Measurements from ENCODE around the gene PCDHB11. TPM values are rescaled to one million over a fixed set of nuclear protein-coding genes. Genes with fewer than 3 reads are reported as not detected.
"Not testable (repeated sequence)": the region's sequence is repeated elsewhere in the genome, so short reads cannot be mapped to it uniquely, and the experiment has no call there.

PCDHB11 gene
- total RNA-seq, 1 donor from 2014 or later, result 0.81 TPM

DNA sequence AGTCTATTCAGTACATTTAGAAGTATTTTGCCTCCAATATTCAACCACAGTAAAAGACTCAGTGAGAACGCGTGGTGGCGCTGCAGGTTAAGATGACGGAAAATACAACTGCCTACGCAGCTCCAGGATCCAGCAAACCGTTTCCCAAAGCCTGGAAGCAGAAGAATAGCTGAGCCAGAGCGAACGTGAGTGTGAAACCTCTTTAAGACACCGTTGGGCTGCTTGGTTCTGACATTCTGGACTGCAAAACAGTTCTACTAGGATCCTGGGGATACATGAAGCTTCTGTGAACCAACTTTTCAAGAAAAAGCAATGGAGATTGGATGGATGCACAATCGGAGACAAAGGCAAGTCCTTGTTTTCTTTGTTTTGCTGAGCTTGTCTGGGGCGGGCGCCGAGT is 17.2 kb upstream of the PCDHB11 start, which contains the start of gene PCDHB16:
PCDHB16 (plus strand) TSS at position 140 of the 400 bp plus-strand sequence; CDS start at position 313, 173 bp downstream.
- intact Hi-C loops (cut with DNase I), result no loop called here
- DNase-seq (ENCODE audit: missing footprints) (no peak), ATAC-seq (no peak)

DNA sequence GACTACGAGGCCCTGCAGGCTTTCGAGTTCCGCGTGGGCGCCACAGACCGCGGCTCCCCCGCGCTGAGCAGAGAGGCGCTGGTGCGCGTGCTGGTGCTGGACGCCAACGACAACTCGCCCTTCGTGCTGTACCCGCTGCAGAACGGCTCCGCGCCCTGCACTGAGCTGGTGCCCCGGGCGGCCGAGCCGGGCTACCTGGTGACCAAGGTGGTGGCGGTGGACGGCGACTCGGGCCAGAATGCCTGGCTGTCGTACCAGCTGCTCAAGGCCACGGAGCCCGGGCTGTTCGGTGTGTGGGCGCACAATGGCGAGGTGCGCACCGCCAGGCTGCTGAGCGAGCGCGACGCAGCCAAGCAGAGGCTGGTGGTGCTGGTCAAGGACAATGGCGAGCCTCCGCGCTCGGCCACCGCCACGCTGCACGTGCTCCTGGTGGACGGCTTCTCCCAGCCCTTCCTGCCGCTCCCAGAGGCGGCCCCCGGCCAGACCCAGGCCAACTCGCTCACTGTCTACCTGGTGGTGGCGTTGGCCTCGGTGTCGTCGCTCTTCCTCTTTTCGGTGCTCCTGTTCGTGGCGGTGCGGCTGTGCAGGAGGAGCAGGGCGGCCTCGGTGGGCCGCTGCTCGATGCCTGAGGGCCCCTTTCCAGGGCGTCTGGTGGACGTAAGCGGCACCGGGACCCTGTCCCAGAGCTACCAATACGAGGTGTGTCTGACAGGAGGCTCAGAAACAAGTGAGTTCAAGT is 15.1 kb upstream of the PCDHB11 start:
- intact Hi-C loops (cut with DNase I); DNase-seq (ENCODE audit: missing footprints); ATAC-seq: not testable (repeated sequence)

DNA sequence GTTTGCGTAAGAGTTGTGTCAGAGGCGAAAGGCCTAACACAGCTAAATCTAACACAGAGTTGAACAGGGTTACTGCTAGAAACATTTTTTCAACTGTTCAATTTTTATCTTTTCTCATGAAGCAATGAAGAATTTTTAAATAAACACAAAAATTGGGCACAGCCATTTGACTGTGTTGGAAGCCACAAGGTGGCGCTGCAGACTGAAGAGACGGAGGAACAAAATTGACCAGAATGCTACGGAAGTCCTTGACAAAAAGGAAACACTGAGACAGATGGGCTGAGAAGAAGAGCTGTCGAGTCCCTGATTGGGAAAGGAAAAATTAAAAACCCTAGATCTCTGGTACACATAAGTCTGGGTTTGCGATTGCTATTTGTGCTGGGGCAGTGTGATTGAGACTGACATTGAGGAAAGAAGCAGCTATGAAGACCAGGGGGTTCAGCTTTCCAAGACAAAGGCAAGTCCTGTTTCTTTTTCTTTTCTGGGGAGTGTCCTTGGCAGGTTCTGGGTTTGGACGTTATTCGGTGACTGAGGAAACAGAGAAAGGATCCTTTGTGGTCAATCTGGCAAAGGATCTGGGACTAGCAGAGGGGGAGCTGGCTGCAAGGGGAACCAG is 12.4 kb upstream of the PCDHB11 start, which contains the start of gene PCDHB9:
PCDHB9 (plus strand) TSS at position 265 of the 616 bp plus-strand sequence; CDS start at position 423, 158 bp downstream.
- no peak for DNase-seq (ENCODE audit: missing footprints)
- no peak for ATAC-seq
- intact Hi-C loops (cut with DNase I), result no loop called here

DNA sequence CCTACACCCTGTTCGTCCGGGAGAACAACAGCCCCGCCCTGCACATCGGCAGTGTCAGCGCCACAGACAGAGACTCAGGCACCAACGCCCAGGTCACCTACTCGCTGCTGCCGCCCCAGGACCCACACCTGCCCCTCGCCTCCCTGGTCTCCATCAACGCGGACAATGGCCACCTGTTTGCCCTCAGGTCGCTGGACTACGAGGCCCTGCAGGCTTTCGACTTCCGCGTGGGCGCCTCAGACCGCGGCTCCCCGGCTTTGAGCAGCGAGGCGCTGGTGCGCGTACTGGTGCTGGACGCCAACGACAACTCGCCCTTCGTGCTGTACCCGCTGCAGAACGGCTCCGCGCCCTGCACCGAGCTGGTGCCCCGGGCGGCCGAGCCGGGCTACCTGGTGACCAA is 10.7 kb upstream of the PCDHB11 start:
- intact Hi-C loops (cut with DNase I); ATAC-seq; DNase-seq (ENCODE audit: missing footprints): not testable (repeated sequence)

DNA sequence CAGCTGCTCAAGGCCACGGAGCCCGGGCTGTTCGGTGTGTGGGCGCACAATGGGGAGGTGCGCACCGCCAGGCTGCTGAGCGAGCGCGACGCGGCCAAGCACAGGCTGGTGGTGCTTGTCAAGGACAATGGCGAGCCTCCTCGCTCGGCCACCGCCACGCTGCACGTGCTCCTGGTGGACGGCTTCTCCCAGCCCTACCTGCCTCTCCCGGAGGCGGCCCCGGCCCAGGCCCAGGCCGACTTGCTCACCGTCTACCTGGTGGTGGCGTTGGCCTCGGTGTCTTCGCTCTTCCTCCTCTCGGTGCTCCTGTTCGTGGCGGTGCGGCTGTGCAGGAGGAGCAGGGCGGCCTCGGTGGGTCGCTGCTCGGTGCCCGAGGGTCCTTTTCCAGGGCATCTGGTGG is 10.3 kb upstream of the PCDHB11 start:
- ATAC-seq; intact Hi-C loops (cut with DNase I); DNase-seq (ENCODE audit: missing footprints): not testable (repeated sequence)

DNA sequence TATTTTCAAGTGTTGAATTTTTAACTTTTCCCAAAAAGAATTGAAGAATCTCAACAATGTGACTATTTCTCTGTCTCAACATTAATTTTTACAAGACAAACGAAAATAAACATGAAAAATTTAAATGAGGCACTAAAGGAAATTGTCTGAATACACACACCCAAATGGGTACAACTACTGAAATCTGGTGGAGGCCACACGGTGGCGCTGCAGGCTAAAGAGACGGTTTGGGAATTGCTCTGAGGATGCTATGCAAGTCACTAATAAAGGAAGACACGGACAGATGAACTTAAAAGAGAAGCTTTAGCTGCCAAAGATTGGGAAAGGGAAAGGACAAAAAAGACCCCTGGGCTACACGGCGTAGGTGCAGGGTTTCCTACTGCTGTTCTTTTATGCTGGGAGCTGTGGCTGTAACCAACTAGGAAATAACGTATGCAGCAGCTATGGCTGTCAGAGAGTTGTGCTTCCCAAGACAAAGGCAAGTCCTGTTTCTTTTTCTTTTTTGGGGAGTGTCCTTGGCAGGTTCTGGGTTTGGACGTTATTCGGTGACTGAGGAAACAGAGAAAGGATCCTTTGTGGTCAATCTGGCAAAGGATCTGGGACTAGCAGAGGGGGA is 7.2 kb upstream of the PCDHB11 start, which contains the start of gene PCDHB10:
PCDHB10 (plus strand) TSS at position 244 of the 616 bp plus-strand sequence; CDS start at position 444, 200 bp downstream.
- ATAC-seq (no peak), DNase-seq (ENCODE audit: missing footprints) (no peak)
- intact Hi-C loops (cut with DNase I), result no loop called here

DNA sequence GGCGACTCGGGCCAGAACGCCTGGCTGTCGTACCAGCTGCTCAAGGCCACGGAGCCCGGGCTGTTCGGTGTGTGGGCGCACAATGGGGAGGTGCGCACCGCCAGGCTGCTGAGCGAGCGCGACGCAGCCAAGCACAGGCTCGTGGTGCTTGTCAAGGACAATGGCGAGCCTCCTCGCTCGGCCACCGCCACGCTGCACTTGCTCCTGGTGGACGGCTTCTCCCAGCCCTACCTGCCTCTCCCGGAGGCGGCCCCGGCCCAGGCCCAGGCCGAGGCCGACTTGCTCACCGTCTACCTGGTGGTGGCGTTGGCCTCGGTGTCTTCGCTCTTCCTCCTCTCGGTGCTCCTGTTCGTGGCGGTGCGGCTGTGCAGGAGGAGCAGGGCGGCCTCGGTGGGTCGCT is 5.1 kb upstream of the PCDHB11 start:
- intact Hi-C loops (cut with DNase I); DNase-seq (ENCODE audit: missing footprints); ATAC-seq: not testable (repeated sequence)

DNA sequence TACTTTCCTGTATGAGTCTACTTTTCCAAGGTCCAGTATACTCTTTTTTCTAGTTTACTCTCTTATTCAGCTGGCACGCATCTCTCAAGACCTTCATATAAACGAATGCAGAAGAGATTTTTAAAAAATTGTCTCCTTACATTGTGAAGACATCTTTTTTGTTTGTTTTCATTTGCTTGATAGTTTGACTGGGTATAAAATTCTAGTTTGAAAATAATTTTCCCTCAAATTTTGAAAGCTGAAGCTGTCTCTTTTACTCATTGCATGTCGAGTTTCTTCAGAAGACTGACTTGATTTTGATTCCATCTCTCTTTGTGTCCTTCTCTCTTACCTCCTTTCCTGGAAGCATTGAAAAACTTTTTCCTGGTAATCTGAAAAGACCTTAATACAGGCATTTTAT is 3.1 kb upstream of the PCDHB11 start:
- DNase-seq (ENCODE audit: missing footprints), result no peak
- ATAC-seq, result no peak
- intact Hi-C loops (cut with DNase I), result no loop called here

DNA sequence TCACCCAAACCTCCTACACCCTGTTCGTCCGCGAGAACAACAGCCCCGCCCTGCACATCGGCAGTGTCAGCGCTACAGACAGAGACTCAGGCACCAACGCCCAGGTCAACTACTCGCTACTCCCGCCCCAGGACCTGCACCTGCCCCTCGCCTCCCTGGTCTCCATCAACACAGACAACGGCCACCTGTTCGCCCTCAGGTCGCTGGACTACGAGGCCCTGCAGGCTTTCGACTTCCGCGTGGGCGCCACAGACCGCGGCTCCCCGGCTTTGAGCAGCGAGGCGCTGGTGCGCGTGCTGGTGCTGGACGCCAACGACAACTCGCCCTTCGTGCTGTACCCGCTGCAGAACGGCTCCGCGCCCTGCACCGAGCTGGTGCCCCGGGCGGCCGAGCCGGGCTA is 1.7 kb downstream of the PCDHB11 start:
- intact Hi-C loops (cut with DNase I); ATAC-seq; DNase-seq (ENCODE audit: missing footprints): not testable (repeated sequence)

DNA sequence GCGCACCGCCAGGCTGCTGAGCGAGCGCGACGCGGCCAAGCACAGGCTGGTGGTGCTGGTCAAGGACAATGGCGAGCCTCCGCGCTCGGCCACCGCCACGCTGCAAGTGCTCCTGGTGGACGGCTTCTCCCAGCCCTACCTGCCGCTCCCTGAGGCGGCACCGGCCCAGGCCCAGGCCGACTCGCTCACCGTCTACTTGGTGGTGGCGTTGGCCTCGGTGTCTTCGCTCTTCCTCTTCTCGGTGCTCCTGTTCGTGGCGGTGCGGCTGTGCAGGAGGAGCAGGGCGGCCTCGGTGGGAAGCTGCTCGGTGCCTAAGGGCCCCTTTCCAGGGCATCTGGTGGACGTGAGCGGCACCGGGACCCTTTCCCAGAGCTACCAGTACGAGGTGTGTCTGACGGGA is 2.2 kb downstream of the PCDHB11 start:
- DNase-seq (ENCODE audit: missing footprints); ATAC-seq; intact Hi-C loops (cut with DNase I): not testable (repeated sequence)

DNA sequence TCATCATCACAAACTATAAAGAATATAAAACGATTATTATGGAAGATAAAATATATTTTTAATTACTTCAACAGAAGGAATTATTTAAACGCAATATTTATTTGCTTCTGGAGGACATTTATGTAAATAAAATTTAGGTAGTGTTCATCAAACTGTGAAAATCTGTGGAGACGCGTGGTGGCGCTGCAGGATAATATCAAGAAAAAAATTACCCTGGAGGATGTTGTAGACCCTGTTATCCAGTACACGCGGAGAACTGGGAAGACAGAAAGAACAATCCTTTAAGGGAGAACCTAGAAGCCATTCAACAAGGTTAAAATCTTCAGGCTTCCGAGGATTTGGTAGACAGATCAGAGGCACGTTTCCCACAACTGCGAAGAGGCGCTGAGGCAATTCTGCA is 9.1 kb downstream of the PCDHB11 start, which contains the start of gene PCDHB12:
PCDHB12 (plus strand) TSS at position 242 of the 400 bp plus-strand sequence. CDS start 189 bp downstream, outside the sequence.
- ATAC-seq, result no peak
- intact Hi-C loops (cut with DNase I), result no loop called here
- DNase-seq (ENCODE audit: missing footprints), result no peak

DNA sequence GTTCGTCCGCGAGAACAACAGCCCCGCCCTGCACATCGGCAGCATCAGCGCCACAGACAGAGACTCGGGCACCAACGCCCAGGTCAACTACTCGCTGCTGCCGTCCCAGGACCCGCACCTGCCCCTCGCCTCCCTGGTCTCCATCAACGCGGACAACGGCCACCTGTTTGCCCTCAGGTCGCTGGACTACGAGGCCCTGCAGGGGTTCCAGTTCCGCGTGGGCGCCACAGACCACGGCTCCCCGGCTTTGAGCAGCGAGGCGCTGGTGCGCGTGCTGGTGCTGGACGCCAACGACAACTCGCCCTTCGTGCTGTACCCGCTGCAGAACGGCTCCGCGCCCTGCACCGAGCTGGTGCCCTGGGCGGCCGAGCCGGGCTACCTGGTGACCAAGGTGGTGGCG is 10.9 kb downstream of the PCDHB11 start:
- not testable (repeated sequence) for ATAC-seq; DNase-seq (ENCODE audit: missing footprints)
- intact Hi-C loops (cut with DNase I), result loop anchor here (10.0 kb wide), 1 partner anchor 115 kb away; the partner anchor contains the start of gene TAF7

DNA sequence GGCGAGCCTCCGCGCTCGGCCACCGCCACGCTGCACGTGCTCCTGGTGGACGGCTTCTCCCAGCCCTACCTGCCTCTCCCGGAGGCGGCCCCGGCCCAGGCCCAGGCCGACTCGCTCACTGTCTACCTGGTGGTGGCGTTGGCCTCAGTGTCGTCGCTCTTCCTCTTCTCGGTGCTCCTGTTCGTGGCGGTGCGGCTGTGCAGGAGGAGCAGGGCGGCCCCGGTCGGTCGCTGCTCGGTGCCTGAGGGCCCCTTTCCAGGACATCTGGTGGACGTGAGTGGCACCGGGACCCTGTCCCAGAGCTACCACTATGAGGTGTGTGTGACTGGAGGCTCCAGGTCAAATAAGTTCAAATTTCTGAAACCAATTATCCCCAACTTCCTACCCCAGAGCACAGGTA is 11.4 kb downstream of the PCDHB11 start:
- ATAC-seq; DNase-seq (ENCODE audit: missing footprints): not testable (repeated sequence)
- intact Hi-C loops (cut with DNase I), result loop anchor here (10.0 kb wide), 1 partner anchor 114 kb away; the partner anchor contains the start of gene TAF7

DNA sequence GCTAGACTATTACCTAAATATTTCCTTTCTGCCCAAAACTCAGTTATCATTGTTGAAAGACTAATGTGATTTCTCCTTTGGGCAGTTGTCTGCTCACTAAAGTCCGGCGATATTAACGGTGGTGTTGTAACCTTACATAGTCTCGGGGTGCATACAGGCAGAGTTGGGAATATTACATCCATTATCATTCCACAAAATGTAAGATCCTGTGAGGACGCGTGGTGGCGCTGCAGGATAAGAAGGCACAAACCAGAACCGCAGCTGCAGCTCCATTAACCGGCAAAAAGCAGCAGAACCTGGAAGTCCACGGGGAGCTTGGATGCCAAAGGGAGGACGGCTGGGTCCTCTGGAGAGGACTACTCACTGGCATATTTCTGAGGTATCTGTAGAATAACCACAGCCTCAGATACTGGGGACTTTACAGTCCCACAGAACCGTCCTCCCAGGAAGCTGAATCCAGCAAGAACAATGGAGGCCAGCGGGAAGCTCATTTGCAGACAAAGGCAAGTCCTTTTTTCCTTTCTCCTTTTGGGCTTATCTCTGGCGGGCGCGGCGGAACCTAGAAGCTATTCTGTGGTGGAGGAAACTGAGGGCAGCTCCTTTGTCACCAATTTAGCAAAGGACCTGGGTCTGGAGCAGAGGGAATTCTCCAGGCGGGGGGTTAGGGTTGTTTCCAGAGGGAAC is 14.4 kb downstream of the PCDHB11 start, which contains the start of gene PCDHB13:
PCDHB13 (plus strand) TSS at position 264 of the 684 bp plus-strand sequence; CDS start at position 469, 205 bp downstream.
- intact Hi-C loops (cut with DNase I), result loop anchor here (10.0 kb wide), 1 partner anchor 111 kb away; the partner anchor contains the start of gene TAF7
- ATAC-seq (peak; percentile 81), DNase-seq (ENCODE audit: missing footprints) (peak; percentile 80)

DNA sequence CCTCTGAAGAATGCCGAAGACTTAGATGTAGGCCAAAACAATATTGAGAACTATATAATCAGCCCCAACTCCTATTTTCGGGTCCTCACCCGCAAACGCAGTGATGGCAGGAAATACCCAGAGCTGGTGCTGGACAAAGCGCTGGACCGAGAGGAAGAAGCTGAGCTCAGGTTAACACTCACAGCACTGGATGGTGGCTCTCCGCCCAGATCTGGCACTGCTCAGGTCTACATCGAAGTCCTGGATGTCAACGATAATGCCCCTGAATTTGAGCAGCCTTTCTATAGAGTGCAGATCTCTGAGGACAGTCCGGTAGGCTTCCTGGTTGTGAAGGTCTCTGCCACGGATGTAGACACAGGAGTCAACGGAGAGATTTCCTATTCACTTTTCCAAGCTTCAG is 15.2 kb downstream of the PCDHB11 start:
- DNase-seq (ENCODE audit: missing footprints); ATAC-seq: not testable (repeated sequence)
- intact Hi-C loops (cut with DNase I), result loop anchor here (10.0 kb wide), 1 partner anchor 110 kb away; the partner anchor contains the start of gene TAF7

DNA sequence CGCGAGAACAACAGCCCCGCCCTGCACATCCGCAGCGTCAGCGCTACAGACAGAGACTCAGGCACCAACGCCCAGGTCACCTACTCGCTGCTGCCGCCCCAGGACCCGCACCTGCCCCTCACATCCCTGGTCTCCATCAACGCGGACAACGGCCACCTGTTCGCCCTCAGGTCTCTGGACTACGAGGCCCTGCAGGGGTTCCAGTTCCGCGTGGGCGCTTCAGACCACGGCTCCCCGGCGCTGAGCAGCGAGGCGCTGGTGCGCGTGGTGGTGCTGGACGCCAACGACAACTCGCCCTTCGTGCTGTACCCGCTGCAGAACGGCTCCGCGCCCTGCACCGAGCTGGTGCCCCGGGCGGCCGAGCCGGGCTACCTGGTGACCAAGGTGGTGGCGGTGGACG is 16.1 kb downstream of the PCDHB11 start:
- not testable (repeated sequence) for DNase-seq (ENCODE audit: missing footprints); ATAC-seq
- intact Hi-C loops (cut with DNase I), result loop anchor here (10.0 kb wide), 1 partner anchor 109 kb away; the partner anchor contains the start of gene TAF7

DNA sequence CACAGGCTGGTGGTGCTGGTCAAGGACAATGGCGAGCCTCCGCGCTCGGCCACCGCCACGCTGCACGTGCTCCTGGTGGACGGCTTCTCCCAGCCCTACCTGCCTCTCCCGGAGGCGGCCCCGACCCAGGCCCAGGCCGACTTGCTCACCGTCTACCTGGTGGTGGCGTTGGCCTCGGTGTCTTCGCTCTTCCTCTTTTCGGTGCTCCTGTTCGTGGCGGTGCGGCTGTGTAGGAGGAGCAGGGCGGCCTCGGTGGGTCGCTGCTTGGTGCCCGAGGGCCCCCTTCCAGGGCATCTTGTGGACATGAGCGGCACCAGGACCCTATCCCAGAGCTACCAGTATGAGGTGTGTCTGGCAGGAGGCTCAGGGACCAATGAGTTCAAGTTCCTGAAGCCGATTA is 16.6 kb downstream of the PCDHB11 start:
- not testable (repeated sequence) for DNase-seq (ENCODE audit: missing footprints); ATAC-seq
- intact Hi-C loops (cut with DNase I), result loop anchor here (10.0 kb wide), 1 partner anchor 109 kb away; the partner anchor contains the start of gene TAF7
